Left renal pelvis (tissue), 4 donors: ENCODE data around the gene ALDH4A1. TPM values are rescaled to one million over a fixed set of nuclear protein-coding genes. Genes with fewer than 3 reads are reported as not detected.

Experiments used
- polyA plus RNA-seq, 4 donors: library from polyadenylated mRNA; unstranded; fragments of 120-200 nt; gene quantifications; one replicate each; pipeline ENCODE4 v1.2.1, GENCODE V29; 2013; ENCODE audit not compliant: insufficient read length in 4 of 4

ALDH4A1 gene
- polyA plus RNA-seq, 4 donors, result 13.2 to 90.9 (median 57.5) TPM

Other genes with a start within 250 kb of the ALDH4A1 start
- not detected for gene TAS1R2, start 42.9 kb downstream of the ALDH4A1 start, polyA plus RNA-seq
- 10 to 100 TPM in 3 of 4 donors, 1 to 10 TPM in 1; 8.7 to 28.7 (median 23.9) TPM for gene IFFO2, start 54.1 kb upstream of the ALDH4A1 start, polyA plus RNA-seq